Measurements from ENCODE around the gene FRMD4B. TPM values are rescaled to one million over a fixed set of nuclear protein-coding genes. Genes with fewer than 3 reads are reported as not detected.

The FRMD4B gene
- total and polyA plus RNA-seq, 10 of the 15 experiments (the other 5 are each of a cell fraction or from before 2014, with no cell fraction given) = 3.9 to 11.4 (median 8.0) TPM

- POLR2A ChIA-PET = no interaction called here
- 11% methylated on average over 3 of the region's 3 CpGs for WGBS (ENCODE audit: insufficient coverage, insufficient replicate concordance, low lambda C conversion rate, missing lambda C conversion rate)
- no peak overlapping the region for H3K4me3 ChIP-seq
- no TSS peak for BruUV-seq (replicated peaks)
- H3K79me2 ChIP-seq (ENCODE audit: control insufficient read depth, insufficient read depth, low read length) = no peaks in the 10 kb centered on the region
- no peak overlapping the region for H2AFZ ChIP-seq (ENCODE audit: control insufficient read depth, low read depth, low read length)
- ATAC-seq (no peak), DNase-seq (ENCODE audit: low read depth, low spot score) (no peak), FAIRE-seq (no peak)
- H3K27ac ChIP-seq (ENCODE audit: control insufficient read depth, insufficient read depth) = no peak overlapping the region
- in situ Hi-C loops (cut with MboI) = loop anchor here (5.0 kb wide), 2 partner anchors 101 to 261 kb away; no protein-coding TSS in a partner anchor
- H3K9ac ChIP-seq (ENCODE audit: control insufficient read depth, insufficient read depth, low read length) = no peak overlapping the region
- H3K9me3 ChIP-seq (replicated peaks; ENCODE audit: control insufficient read depth, insufficient read depth, low read length) = no peaks in the 10 kb centered on the region
- no peaks in the 10 kb centered on the region for H3K36me3 ChIP-seq (ENCODE audit: control insufficient read depth in 2 of 2, insufficient read depth in 2 of 2, low read length in 1 of 2)
- H3K4me1 ChIP-seq (ENCODE audit: control insufficient read depth, insufficient read depth, low read length) = no peaks in the 10 kb centered on the region
- no peak for TF ChIP-seq MTA2 (IDR thresholded peaks at IDR 0.05; ENCODE audit: low read depth)
- TF ChIP-seq NRF1 (conservative IDR thresholded peaks at IDR 0.05; ENCODE audit: low read depth, low read length) = no peak
- TF ChIP-seq BHLHE40 (IDR thresholded peaks at IDR 0.05; ENCODE audit: borderline replicate concordance in 1 of 2, low read depth in 2 of 2, low read length in 1 of 2) = no peak
- TF ChIP-seq EGR1 (IDR thresholded peaks at IDR 0.05; ENCODE audit: borderline replicate concordance in 1 of 2, low read depth in 2 of 2, low read length in 2 of 2) = no peak
- TF ChIP-seq RCOR1 (conservative IDR thresholded peaks at IDR 0.05; ENCODE audit: low read depth, low read length) = no peak
- TF ChIP-seq MYB (IDR thresholded peaks at IDR 0.05; ENCODE audit: borderline replicate concordance, low read depth, low read length) = no peak
- TF ChIP-seq ASH2L (IDR thresholded peaks at IDR 0.05; ENCODE audit: borderline replicate concordance, low read depth) = no peak
- no peak for TF ChIP-seq HDAC6 (IDR thresholded peaks at IDR 0.05; ENCODE audit: unreplicated experiment)
- TF ChIP-seq SREBF1 (IDR thresholded peaks at IDR 0.05; ENCODE audit: low read length) = no peak
- no peak for TF ChIP-seq ESRRA (IDR thresholded peaks at IDR 0.05; ENCODE audit: low read length)
- no peak for TF ChIP-seq KDM1A (IDR thresholded peaks at IDR 0.05; ENCODE audit: borderline replicate concordance)
- no peak for TF ChIP-seq BRCA1 (IDR thresholded peaks at IDR 0.05; ENCODE audit: low read depth, low read length)
- TF ChIP-seq, protein P1, sequence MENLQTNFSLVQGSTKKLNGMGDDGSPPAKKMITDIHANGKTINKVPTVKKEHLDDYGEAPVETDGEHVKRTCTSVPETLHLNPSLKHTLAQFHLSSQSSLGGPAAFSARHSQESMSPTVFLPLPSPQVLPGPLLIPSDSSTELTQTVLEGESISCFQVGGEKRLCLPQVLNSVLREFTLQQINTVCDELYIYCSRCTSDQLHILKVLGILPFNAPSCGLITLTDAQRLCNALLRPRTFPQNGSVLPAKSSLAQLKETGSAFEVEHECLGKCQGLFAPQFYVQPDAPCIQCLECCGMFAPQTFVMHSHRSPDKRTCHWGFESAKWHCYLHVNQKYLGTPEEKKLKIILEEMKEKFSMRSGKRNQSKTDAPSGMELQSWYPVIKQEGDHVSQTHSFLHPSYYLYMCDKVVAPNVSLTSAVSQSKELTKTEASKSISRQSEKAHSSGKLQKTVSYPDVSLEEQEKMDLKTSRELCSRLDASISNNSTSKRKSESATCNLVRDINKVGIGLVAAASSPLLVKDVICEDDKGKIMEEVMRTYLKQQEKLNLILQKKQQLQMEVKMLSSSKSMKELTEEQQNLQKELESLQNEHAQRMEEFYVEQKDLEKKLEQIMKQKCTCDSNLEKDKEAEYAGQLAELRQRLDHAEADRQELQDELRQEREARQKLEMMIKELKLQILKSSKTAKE (IDR thresholded peaks at IDR 0.05; ENCODE audit: low read depth, poor library complexity, severe bottlenecking) = no peak
- TF ChIP-seq, protein P2, sequence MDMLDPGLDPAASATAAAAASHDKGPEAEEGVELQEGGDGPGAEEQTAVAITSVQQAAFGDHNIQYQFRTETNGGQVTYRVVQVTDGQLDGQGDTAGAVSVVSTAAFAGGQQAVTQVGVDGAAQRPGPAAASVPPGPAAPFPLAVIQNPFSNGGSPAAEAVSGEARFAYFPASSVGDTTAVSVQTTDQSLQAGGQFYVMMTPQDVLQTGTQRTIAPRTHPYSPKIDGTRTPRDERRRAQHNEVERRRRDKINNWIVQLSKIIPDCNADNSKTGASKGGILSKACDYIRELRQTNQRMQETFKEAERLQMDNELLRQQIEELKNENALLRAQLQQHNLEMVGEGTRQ (IDR thresholded peaks at IDR 0.05; ENCODE audit: borderline replicate concordance, low read depth, low read length) = no peak
- no peak for TF ChIP-seq CEBPB (IDR thresholded peaks at IDR 0.05; ENCODE audit: borderline replicate concordance in 1 of 2, low read depth in 2 of 2, low read length in 2 of 2)
- no peaks in the 10 kb centered on the region for H4K20me1 ChIP-seq (ENCODE audit: control insufficient read depth, insufficient read depth)
- no peaks in the 10 kb centered on the region for H3K27me3 ChIP-seq (replicated peaks in 1 of 2; ENCODE audit: control insufficient read depth in 2 of 2, insufficient read depth in 2 of 2, low read length in 1 of 2)
- SMC1A ChIA-PET (ENCODE audit: uncharacterized antibody, unreplicated experiment) = interaction anchor here (0.6 to 8.4 kb wide), 23 partner anchors 8 to 427 kb away, joined by 3 to 100 read pairs (median 4); no protein-coding TSS in a partner anchor
- CTCF ChIA-PET = interaction anchor here (0.7 to 10.5 kb wide), 19 partner anchors 8 to 530 kb away, joined by 3 to 158 read pairs (median 6); no protein-coding TSS in a partner anchor
- intact Hi-C loops (cut with micrococcal nuclease; ENCODE audit: unreplicated experiment) = no loop called here
- H3K4me2 ChIP-seq (ENCODE audit: control insufficient read depth, insufficient read depth) = no peak overlapping the region
- RAD21 ChIA-PET (ENCODE audit: unreplicated experiment) = interaction anchor here (0.7 to 6.3 kb wide), 13 partner anchors 13 to 302 kb away, joined by 3 to 47 read pairs (median 6); no protein-coding TSS in a partner anchor
Observed at GRCh38 chr3:69423463-69424155, 37.7 kb upstream of the FRMD4B start.
